IPS DF 19.7 (cell line): ENCODE data around the gene SLC43A2.
"Not testable (repeated sequence)": the region's sequence is repeated elsewhere in the genome, so short reads cannot be mapped to it uniquely, and the experiment has no call there.

Source experiments
- DNase-seq: peaks from one replicate; pipeline ENCODE4 v3.0.0-alpha.2; 2013; ENCODE audit warnings: low read depth, low spot score

Gene SLC43A2

DNA sequence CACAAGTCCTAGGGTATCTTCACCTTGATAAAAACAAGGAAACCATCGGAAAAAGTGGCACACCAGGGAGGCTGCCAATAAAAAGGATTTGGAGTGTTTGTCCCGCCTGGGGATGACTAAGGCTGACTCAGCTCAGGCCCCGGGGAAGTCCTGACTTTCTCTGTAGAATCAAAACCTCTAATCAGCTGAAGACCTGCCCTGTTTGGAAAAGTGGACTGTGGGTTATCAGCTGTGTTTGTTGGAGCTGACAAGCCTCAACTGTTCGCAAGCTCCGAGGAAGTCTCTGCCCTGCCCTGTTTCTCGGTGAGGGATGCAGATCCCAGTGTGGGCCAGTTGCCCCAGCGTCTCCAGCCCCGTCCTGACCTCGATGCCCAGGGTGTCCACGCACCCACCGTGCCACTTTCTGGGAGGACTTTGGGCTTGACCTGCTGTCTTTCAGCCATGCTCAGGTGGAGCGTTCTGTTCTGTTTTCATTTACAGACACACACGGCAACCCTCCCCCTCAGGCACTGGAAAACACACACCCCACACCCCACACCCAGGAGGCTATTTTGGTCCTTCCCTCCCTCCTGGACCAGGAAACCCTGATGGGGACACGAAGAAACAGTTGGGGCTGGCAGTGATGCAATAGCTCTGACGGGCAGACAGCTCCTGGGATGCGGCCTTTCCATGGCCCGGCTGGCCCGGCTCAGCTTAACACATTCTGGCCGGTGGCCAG lies 38.4 kb downstream of the SLC43A2 start:
- no peak for DNase-seq

DNA sequence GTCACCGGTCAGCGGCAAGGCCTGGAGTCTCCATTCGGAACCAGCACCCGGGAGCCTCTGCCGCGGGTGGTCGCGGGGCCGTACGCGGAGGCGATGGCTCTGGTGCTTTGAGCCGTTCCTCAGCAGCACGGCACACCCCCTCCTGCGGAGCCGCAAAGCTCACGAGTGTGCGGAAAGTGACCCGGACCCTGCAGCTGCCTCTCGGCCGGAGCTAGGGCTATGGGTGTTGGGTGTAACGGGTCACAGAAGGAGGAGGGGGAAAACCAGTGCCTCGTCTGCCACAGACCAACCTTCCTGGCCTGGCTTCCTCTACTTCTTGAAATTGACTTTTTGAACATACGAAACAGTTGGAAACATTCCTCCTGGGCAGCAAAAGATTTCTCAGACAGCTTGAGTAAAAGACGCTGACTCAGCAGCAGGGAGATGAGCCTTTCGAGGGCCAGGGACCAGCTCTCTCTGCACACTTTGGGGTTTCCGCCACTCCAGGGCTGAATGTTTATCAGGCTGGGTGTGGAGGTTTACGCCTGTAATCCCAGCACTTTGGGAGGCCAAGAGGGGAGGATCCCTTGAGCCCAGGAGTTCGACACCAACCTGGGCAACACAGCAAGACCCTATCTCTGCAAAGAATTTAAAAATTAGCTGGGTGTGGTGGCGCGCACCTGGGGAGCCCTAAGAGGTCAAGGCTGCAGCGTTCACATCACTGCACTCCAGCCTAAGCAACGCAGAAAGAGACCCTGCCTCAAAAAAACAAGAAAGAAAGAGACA lies 39.6 kb downstream of the SLC43A2 start:
- DNase-seq: no peak

DNA sequence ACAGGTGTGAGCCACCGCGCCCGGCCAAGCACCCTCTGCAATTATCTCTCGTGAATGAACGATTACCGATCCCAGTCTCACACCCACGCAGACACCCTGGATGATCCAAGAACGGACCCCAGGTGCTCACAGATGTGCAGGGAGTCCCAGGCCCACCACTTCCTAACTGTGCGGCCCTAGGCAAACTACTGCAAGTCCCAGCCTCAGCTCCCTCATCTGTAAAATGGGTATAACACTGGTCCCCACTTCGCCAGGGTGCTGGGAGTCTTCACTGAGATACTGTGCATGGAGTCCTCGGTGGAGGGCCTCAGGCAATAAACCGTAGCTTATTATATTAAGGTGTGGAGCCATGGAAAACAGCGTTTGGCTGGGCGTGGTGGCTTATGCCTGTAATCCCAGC lies 44.5 kb downstream of the SLC43A2 start:
- DNase-seq: no peak

DNA sequence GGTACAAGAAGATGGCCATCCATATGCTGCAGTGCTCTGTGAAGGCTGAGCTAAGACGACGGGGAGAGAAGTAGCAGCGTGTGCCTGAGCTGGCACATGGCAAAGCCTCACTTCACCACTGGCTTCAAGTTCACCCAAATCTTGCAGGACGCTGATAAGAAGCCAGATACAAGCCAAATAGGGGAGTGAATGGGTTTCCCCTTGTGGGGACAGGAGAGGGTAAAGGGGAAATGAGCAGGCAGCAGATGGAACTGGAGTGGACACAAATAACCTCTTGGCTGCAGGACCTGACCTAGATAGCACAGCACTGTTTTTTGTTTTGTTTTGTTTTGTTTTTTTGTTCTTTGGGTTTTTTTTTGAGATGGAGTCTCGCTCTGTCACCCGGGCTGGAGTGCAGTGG lies 45.1 kb downstream of the SLC43A2 start:
- no peak for DNase-seq

DNA sequence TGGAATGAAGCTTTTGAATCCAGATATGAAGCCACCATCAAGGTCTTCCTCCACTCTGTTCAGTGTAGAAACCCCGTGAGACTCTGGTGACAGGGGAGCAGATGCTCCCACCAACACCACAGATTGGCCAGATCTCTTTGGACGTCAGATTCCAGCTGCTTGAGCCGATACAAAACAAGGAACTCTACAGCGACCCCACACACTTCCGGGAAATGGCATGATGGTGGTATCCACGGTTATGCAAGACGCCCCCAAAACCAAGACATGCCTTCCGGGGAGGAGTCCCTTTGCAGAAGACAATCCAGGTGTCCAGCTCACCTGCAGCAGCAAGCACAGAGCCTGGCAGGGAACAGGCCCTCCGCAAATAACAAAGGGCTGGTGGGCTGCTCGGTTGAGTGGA lies 46.3 kb downstream of the SLC43A2 start:
- DNase-seq: no peak

DNA sequence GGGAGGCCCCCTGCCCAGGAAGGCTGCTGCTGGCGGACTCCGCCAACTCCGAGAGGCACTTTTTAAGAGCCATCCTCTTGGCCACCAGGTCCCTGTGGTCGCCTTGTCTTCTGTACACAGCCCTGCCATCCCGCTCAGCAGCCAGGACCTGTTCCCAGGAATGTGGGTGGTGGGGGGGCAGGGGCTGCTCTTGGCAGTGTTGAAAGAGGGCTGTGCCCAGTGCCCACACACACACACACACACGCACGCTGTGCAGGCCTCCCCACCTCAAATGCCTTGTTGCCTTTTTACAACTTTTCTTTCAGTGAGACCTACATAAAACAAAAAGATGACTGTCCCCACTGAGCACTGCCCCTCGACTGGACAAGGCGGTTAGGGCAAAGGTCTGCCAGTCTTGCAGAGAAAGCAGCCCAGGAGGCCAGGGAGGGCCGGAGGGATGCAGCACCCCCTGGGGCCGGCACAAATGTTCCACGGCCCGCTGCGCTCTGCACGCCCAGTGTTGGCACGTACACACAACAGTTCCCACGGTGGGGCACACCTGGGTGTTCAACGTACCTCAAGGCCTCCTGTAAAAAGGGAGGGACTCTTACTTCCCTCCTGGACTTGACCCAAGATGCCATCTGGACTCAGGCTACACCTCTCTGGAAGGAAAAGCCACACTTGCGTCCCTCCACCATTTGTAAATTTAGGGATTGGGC lies 47.5 kb downstream of the SLC43A2 start:
- DNase-seq: no peak

DNA sequence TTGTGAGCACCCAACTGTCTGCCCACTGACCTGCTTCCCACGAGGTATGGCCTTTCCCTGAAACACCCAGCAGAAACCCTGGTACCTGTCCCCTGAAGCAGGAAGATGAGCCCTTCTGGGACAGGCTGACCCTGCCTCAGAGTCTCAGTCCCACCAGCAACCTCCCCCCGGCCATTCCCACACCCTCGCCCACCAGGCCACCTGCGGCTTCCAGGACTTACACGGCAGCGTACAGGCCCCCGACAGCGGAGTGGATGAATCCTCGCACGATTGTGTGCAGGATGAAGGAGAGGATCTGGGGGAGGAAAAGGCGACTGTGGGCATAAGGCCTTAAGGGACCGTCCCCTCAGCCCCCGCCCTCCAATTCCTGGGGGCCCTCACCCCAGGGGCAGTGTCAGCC lies 50.6 kb downstream of the SLC43A2 start:
- DNase-seq: no peak

DNA sequence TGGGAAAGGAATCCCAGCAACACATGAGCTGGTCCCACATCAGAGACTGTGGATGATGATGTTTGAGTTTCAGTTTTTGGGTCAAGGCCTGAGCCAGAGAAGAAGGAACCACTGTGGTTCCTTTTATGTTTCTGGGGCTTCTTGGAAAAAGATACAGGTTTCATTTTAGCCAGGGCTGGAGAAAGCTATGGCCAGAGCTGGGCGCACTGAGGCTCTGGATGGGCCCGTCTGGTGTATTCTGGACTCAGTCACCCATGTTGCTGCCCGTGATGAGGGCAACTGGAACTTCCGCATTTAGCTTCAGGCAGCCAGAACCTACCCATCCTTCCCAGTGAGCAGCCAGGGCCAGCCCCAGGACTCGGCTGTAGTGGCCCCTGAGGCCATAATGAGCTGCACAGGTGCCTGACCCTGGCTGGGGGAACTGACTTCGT lies 51.0 kb downstream of the SLC43A2 start:
- no peak for DNase-seq

DNA sequence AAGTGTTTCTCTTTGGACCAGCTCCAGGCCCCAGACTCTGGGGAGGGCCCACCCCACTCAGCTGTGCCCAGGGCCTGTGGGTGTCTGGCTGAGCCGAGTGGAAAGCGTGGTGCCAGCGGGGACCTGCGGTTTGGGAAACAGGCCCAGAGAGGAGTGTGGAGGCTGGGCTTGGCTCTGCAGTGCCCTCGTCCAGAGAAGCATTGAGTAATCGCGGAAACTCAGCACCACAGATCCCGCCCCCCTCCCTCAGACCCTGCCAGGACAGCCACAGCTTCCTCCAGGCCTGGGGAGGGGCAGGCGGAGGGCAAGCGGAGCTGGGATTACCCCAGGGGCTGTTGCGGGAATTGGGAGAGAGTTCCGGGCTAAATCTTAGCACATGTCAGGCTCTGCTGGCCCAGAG lies 51.5 kb downstream of the SLC43A2 start:
- no peak for DNase-seq

DNA sequence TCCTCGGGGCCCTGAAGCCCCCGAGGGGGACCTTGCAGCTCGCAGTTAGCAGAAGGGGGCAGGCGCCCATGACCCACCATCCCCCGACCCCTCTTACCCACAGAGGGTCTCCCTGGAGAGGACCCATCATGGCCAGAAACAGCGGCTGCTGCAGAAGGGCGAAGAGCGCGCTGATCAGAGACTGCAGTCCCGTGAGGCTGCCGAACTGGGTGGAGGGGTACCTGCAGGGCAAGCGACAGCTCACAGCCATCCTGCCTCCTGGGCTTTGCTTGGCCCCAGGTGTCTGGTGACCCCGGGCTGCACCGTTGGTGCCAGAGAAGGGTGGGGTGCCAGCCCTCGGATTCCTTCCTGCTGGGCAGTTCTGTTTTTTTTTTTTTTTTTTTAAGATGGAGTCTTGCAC lies 52.1 kb downstream of the SLC43A2 start:
- no peak for DNase-seq

DNA sequence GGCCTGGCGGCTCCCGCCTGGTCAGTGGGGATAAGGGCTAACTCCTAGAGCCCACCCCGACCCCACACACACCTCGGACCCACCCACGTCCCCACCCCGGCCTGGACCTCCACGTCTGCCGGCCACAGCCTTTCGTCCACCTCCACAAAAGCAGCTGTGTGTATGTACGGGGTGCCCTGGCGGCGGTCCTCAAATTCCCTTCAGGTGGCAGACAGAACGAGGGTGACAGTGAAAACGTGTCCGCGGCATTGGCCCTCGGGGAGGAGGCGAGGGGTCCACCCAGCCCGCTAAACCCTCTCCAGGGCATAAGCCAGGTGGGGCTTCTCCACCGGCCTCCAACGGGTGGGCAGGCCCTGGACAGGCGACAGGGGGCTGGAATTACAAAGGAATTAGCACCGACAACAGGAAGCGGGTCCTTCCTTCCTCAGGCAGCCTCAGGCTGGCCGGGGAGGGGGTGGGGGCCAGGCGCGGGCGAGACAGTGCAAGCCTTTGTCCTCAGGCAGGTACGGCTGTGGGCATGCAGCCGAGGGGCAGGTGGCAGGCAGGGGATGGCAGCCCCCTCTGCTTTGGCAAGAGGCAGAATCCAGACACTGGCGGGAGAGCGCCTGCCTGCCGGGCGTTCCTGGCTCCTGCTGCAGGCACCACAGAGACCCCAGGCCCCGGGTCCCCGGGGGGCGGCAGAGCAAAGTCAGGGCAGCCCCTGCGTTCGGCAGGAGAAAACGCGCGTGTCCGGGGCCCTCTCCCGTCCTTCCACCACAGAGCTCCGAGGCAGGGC lies 53.8 kb downstream of the SLC43A2 start:
- no peak for DNase-seq

DNA sequence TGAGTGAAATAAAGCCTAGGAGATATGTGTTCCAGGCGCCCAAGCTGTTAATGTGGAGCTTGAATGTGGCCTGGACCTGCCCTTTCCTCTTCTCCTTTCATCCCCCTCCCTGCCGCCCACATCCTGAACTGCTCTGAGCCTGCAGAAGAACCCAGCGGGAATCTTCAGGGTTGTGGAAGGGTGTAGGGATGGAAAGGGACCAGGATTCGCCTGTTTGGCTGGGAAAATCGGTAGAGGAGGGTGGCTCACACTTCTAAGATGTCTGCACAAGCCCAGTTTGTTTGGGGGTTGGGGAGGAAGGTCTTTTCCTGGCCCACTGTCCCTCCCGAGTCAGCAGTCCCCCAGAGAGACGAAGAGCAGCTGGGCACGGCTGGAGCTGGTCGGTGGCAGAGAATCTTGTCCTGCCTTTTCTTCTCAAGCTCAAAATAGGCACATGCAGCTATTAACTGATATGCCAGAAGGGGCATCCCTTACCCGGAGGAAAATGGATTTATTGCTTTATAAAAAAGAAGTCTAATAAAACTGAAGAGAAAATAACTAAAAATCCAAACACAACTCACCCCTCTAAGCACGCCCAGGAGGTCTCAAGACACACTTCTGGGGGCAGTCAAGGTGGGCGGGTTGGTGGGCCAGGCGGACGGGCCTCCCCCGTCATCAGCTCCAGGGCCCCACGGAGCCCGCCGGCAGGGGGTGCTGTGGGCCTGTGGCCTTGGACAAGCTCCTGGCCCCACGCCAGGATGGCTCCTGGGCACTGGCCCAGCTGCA lies 54.5 kb downstream of the SLC43A2 start:
- DNase-seq: no peak

DNA sequence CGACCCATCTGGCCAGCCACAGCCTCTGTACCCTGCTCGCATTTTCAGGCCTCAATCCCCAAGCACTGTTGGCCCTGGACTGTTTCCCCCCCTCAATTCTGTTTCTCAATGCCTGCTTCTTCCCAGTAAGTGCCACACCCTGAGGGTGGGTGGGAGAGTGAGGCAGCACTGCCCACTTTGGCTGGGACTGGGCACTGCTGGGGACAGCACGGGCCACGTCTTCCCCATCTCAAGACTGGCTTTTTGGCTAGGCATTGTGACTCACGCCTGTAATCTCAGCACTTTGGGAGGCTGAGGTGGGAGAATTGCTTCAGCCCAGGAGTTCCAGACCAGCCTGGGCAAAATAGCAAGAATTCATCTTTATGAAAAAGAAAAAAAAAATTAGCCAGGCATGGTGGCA lies 56.0 kb downstream of the SLC43A2 start:
- DNase-seq: not testable (repeated sequence)

DNA sequence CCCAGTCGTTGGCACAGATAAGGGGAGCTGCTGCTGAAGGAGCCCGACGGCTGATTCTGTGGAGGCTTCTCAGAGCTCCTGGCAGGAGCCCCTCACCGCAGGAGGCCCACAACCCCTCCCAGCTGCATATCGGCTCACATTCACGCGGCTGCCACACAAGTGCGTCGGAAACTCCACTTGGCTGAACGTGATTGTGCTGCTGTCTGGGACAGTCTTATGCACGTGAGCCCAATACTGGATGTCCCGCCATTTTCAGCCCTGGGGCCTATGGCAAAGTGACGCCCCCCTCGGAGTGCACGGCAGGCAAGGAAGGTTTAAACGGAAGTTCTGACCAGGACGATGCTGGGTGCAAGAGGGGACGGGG lies 57.3 kb downstream of the SLC43A2 start:
- no peak for DNase-seq

DNA sequence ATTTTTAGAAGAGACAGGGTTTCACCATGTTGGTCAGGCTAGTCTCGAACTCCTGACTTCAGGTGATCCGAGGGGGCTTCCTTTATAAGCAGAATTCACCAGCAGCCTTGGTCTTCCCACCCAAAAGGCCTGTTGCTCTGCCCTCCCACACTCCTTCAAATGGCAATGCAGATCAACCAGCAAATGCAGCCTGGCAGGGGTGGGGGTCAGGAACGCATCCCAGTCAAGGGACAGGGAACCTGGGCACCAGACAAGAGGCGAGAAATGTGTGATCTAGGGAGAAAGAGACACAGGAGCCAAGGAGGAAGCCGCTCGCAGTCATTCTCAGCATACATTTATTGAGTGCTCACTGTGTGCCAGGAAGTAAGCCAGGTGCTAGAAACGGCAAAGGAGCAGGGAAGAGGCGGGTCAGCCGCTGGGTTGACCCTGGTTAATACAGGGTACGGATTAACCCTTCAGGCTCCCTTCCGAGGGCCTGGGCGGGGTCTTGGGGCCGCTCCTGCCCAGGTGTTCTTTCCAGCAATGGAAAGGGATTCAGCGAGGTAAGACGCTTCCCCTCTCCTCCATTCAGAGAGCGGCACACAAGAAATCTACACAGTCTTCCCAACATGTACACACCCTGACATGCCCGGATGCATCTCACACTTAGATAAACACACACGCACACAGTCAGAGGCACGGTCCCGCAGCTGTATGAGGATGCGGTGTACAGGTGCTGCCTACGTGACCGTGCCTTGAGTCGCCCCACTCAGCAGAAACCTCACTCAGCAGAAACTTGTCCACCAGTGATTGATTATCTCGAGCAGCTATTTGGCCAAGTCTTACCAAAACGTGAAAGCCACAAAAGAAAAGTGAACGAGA lies 59.5 kb downstream of the SLC43A2 start:
- no peak for DNase-seq

DNA sequence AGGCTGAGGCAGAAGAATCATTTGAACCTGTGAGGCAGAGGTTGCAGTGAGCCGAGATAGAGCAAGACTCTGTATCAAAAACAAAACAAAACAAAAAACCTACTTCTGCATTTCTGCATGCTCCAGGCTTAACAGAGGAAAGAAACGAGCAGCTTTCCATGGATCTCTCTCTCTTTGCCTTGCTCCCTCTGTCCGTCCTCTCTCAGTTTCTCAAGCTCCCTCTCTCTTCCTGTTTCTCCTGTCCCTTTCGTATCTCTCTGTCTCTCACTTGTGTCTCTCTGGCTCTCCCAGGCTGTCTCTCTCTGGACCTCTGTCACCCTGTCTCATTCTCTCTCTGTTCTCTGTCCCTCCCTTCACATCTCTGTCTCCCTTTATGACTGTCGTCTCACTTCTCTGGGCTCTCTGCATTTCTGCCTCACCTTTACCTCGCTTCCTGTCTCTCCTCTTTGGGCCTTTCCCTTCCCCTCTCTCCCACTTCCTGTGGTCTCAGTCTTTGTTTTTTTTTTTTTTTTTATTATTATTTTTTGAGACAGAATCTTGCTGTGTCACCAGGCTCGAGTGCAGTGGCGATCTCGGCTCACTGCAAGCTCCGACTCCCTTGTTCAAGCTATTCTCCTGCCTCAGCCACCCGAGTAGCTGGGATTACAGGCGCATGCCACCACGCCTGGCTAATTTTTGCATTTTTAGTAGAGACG lies 62.0 kb downstream of the SLC43A2 start:
- no peak for DNase-seq

DNA sequence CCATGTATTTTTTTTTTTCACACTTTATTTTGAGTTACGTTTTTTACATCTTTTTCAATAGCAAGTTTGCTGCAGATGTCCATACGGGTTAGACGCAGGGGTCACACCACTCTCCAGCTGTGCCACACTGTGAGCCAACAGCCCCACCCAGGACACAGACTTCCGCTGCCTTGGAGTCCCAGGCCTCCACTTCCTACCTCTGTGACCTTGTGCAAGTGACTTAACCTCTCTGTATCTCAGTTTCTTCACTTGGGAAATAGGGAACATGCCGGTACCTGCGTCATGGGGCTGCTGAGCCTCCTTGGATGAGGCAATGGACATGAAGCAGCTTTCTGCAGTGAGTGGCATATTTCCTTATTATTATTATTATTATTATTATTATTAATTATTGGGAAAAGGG lies 62.8 kb downstream of the SLC43A2 start:
- no peak for DNase-seq

DNA sequence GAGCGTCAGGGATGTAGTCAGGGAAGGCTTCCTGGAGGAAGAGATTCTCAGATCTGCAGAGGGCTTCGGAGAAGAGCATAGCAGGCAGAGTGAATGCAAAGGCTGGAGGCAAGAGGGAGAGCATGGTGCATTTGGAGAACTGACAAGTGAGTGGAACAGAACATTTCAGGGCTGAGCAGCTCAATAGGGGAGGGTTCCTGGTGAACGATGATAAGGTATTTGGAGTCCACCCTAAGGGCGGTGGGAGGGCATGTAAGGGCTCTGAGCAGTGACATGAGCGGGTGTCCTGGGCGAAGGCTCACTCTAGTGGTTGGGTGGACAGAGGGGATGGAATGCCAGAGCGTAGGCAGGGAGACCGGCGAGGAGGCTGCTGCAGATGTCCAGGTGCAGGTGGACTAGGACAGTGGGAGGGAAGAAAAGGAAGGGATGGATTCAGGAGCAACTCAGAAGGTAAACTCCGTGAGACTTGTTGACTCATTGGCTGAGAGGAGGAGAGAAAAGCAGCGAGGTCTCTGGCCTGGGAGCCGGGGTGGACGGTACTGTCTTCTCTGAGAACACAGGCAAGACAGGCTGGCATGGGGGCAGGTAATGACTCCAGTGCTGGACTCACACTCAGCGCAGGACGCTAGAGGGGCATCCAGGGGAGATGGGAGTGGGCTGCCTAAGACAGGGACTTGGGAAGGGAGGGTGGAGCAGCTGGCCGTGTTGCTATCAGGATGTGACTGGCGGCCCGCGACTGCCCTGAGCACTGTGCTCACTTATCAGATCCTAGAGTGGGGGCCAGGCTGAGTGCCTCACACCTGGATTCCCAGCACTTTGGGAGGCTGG lies 64.6 kb downstream of the SLC43A2 start:
- DNase-seq: no peak

DNA sequence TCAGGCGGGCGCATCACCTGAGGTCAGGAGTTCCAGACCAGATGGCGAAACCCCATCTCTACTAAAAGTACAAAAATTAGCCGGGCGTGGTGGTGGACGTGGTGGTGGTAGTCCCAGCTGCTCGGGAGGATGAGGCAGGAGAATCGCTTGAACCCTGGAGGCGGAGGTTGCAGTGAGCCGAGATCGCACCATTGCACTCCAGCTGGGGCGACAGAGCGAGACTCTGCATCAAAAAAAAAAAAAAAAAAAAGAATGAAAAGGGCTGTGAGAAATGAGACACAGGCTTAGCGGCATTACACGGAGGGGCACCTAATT lies 65.2 kb downstream of the SLC43A2 start:
- DNase-seq: not testable (repeated sequence)
